ENCODE data around the gene ZNF268.

GRCh38 chr12:133227281-133227852 is 46.1 kb downstream of the ZNF268 start:
- TF ChIP-seq CTCF (IDR thresholded peaks at IDR 0.05; ENCODE audit: low read length) (no peak), EZH2 (IDR thresholded peaks at IDR 0.05; ENCODE audit: borderline replicate concordance, low read length) (no peak)
